OCI-LY3 (cell line): ENCODE data around the gene KRT84.
"Not testable (repeated sequence)": the region's sequence is repeated elsewhere in the genome, so short reads cannot be mapped to it uniquely, and the experiment has no call there.

Source experiments
- H2AFZ ChIP-seq: fragments of 200-600, 300-600 bp; shearing (Covaris generic); 2 replicates; pipeline ENCODE4 v1.6.0; 2014; ENCODE audit warnings: antibody characterized with exemption, low read depth, low read length
- H3K27ac ChIP-seq: fragments of 200-600, 300-600 bp; sonication (generic); 2 replicates; pipeline ENCODE4 v1.5.1; 2014; ENCODE audit warnings: mild to moderate bottlenecking, low read length, moderate library complexity, mixed read lengths
- H3K27me3 ChIP-seq: fragments of 200-600, 300-600 bp; sonication (generic); 2 replicates; pipeline ENCODE4 v1.6.1; 2014; ENCODE audit warnings: low read depth, low read length, mixed read lengths
- H3K36me3 ChIP-seq: fragments of 200-600, 300-600 bp; sonication (generic); replicated peaks from 2 replicates; pipeline ENCODE3; 2014; ENCODE audit warnings: low read depth, low read length, mixed read lengths
- H3K4me1 ChIP-seq: fragments of 300-600, 200-600 bp; sonication (generic); 2 replicates; pipeline ENCODE4 v1.6.1; 2014; ENCODE audit warnings: low read length, mixed read lengths
- H3K4me2 ChIP-seq: fragments of 200-600, 300-600 bp; sonication (generic); 2 replicates; pipeline ENCODE4 v1.6.1; 2014; ENCODE audit warnings: low read length, mixed read lengths
- H3K4me3 ChIP-seq: fragments of 300-600, 200-600 bp; sonication (generic); 2 replicates; pipeline ENCODE4 v1.5.1; 2014; ENCODE audit warnings: antibody characterized with exemption, mild to moderate bottlenecking, low read length, moderate library complexity
- H3K79me2 ChIP-seq: fragments of 300-600, 200-600 bp; shearing (Covaris generic); 2 replicates; pipeline ENCODE4 v1.6.1; 2014; ENCODE audit warnings: mild to moderate bottlenecking, low read length, mixed read lengths
- H3K9ac ChIP-seq: fragments of 300-600, 200-600 bp; shearing (Covaris generic); 2 replicates; pipeline ENCODE4 v1.6.0; 2014; ENCODE audit warnings: mild to moderate bottlenecking, low read length, moderate library complexity
- H3K9me3 ChIP-seq: fragments of 200-600, 300-600 bp; shearing (Covaris generic); 2 replicates; pipeline ENCODE4 v1.6.1; 2014; ENCODE audit warnings: low read length, mixed read lengths; ENCODE audit not compliant: insufficient read depth
- H4K20me1 ChIP-seq: fragments of 200-600, 300-600 bp; sonication (generic); 2 replicates; pipeline ENCODE4 v1.6.1; 2016; ENCODE audit warnings: low read length, mixed read lengths; ENCODE audit not compliant: insufficient read depth
- EZH2phosphoT487 ChIP-seq: fragments of 200-600 bp; shearing (Covaris generic); IDR thresholded peaks from 2 replicates; pipeline ENCODE4 v1.6.1; 2018; ENCODE audit warnings: antibody characterized with exemption, mixed run types, low read depth
- TF ChIP-seq, protein P1 (sequence below): fragments of 200-600, 300-600 bp; sonication (generic); IDR thresholded peaks from 2 replicates; pipeline ENCODE4 v1.5.1; 2014; ENCODE audit warnings: antibody characterized with exemption, low read length, low read depth

The KRT84 gene

DNA sequence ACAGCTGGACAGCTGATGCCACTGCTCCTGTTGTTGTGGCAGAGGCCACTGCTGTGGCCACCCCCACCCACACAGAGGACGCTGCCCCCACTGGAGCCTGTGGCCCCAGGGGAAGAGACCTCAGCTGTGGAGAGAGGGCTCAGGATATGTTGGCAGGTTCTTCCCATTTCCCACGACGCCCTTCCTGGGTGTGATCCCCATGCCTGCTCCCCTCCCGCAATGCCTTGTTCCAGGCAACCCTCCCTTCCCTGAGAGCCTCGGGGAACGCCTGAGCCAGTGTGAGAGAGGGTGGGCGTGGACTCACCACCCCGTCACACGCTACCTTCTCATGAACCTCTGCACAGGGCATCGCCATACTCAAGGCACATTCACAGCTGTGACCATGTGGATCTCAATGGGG, 26.4 kb upstream of the KRT84 start:
- Histone ChIP-seq H3K27ac (no peak overlapping the region), H3K4me3 (no peak overlapping the region), H3K79me2 (no peaks in the 10 kb centered on the region), H3K36me3 (no peaks in the 10 kb centered on the region), H4K20me1 (no peaks in the 10 kb centered on the region), H3K4me2 (no peak overlapping the region), H3K4me1 (no peaks in the 10 kb centered on the region), H3K9me3 (no peaks in the 10 kb centered on the region), H3K9ac (no peak overlapping the region), H2AFZ (no peak overlapping the region), H3K27me3 (no peaks in the 10 kb centered on the region; the same call in 1 of the 2 replicates)
- TF ChIP-seq EZH2phosphoT487 = no peak
- TF ChIP-seq, protein P1, sequence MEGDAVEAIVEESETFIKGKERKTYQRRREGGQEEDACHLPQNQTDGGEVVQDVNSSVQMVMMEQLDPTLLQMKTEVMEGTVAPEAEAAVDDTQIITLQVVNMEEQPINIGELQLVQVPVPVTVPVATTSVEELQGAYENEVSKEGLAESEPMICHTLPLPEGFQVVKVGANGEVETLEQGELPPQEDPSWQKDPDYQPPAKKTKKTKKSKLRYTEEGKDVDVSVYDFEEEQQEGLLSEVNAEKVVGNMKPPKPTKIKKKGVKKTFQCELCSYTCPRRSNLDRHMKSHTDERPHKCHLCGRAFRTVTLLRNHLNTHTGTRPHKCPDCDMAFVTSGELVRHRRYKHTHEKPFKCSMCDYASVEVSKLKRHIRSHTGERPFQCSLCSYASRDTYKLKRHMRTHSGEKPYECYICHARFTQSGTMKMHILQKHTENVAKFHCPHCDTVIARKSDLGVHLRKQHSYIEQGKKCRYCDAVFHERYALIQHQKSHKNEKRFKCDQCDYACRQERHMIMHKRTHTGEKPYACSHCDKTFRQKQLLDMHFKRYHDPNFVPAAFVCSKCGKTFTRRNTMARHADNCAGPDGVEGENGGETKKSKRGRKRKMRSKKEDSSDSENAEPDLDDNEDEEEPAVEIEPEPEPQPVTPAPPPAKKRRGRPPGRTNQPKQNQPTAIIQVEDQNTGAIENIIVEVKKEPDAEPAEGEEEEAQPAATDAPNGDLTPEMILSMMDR = no peak

DNA sequence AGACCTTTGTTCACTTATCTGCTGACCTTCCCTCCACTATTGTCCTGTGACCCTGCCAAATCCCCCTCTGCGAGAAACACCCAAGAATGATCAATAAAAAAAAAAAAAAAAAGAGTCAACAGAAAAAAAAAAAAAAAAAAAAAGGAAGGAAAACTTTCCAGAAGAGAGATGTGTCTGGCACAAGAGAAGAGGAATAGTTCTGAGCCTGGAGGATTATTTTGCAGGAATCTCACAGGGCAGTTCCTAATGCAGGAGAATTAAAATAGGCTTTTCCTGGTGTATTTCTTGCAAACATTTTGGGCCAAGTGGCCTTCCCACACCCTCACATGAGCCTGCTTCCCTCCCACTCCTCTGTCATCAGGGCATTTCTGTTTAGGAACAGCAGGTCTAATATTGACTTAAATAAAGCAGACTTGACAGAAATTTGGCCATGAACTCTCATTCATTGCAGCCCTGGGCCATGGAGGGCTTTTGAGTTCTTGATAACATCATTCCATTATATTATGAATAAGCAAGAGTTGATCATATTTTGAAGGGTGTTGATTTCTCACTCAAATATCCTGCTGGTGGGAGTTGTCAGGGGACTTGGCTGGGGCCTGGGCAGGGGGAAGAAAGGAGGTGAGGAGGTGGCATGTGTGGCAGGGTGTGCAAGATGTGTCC, 25.3 kb upstream of the KRT84 start:
- not testable (repeated sequence) for H4K20me1 ChIP-seq, H3K4me1 ChIP-seq, H3K79me2 ChIP-seq, H3K27me3 ChIP-seq, H3K36me3 ChIP-seq, H3K4me3 ChIP-seq, H3K4me2 ChIP-seq, H2AFZ ChIP-seq, H3K9ac ChIP-seq, H3K27ac ChIP-seq, H3K9me3 ChIP-seq

DNA sequence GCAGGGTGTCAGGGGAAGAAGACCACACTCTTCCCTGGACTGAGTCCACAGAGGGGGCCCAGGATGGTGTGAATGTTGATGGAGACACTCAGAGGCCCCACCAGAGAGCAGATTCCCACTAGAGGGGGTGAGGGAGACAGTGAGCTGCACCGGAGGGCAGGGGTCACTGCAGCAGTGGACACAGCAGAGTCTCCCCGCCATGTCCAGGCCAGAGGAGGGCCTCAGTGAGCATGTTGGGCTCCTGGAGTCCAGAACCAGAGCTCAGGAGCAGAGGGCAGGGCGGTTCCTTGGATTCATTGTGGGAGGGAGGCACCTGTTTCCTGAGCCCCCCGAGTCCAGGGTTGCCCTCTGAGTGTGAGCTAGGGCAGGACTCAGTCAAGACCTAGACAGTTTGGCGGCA, 22.5 kb upstream of the KRT84 start:
- Histone ChIP-seq H3K27ac (no peak overlapping the region), H3K4me3 (no peak overlapping the region), H3K4me2 (no peak overlapping the region), H3K9ac (no peak overlapping the region), H3K4me1 (no peaks in the 10 kb centered on the region), H3K9me3 (no peaks in the 10 kb centered on the region), H3K36me3 (no peaks in the 10 kb centered on the region), H3K27me3 (0 out of 2 replicates have a peak, but pooled peaks cover 4% of the 10 kb centered on the region), H2AFZ (no peak overlapping the region), H4K20me1 (no peaks in the 10 kb centered on the region), H3K79me2 (no peaks in the 10 kb centered on the region)
- no peak for TF ChIP-seq EZH2phosphoT487
- TF ChIP-seq, protein P1 = no peak

DNA sequence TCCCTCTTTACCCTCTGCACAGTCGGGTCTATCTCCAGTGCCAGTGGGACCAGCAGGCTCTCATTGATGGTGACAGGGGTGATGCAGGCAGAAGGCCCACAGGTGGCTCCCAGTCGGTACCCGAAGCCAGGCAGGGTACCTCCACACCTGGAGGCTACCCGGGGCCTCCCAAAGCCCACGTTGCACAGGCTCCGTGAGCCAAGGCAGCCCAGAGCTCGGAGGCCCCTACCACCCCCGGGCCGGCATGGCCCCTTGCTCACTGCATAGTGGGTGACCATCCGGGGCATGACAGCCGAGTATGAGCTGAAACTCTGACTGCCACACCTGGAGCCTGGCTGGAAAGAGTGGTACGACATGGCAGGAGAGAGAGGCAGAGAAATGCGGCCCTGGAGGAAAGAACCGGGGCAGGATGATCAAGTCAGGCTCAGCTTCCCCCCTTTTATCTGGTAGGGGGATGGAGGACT, 20.5 kb upstream of the KRT84 start, which contains the start of gene KRT82:
Gene KRT82, minus strand, starts transcription at position 414 of the 464 bp plus-strand sequence. Its CDS starts 58 bp downstream, at position 356.
- H3K4me1 ChIP-seq = no peaks in the 10 kb centered on the region
- no peaks in the 10 kb centered on the region for H3K9me3 ChIP-seq
- 0 out of 2 replicates have a peak, but pooled peaks cover 4% of the 10 kb centered on the region for H3K27me3 ChIP-seq
- H3K36me3 ChIP-seq = no peaks in the 10 kb centered on the region
- no peak within 1 kb of the TSS for H3K4me3 ChIP-seq
- H3K4me2 ChIP-seq = no peak within 1 kb of the TSS
- no peaks in the 10 kb centered on the region for H3K79me2 ChIP-seq
- no peaks in the 10 kb centered on the region for H4K20me1 ChIP-seq
- no peak within 1 kb of the TSS for H3K9ac ChIP-seq
- TF ChIP-seq, protein P1 = no peak
- TF ChIP-seq EZH2phosphoT487 = no peak
- no peak within 1 kb of the TSS for H2AFZ ChIP-seq
- no peak within 1 kb of the TSS for H3K27ac ChIP-seq
